ENCODE data around the gene TMEM94. TPM values are rescaled to one million over a fixed set of nuclear protein-coding genes. Genes with fewer than 3 reads are reported as not detected.
A peak's percentile ranks its signal among the peaks of the same experiment; 100 is the strongest.

The TMEM94 gene
- total and polyA plus RNA-seq, 2 of the 13 experiments (the other 11 are each of a cell fraction or from before 2014, with no cell fraction given) = 32.6 to 134 TPM

- no peak for TF ChIP-seq AHDC1 (CRISPR knock-in tag; IDR thresholded peaks at IDR 0.05; ENCODE audit: borderline replicate concordance)
- TF ChIP-seq ZBTB39 (CRISPR knock-in tag; IDR thresholded peaks at IDR 0.05) = no peak
- peak; percentile 15; the same call in 1 of the 2 replicates for TF ChIP-seq ZFP41 (CRISPR knock-in tag; IDR thresholded peaks at IDR 0.05; ENCODE audit: borderline replicate concordance)
- TF ChIP-seq, protein P1, sequence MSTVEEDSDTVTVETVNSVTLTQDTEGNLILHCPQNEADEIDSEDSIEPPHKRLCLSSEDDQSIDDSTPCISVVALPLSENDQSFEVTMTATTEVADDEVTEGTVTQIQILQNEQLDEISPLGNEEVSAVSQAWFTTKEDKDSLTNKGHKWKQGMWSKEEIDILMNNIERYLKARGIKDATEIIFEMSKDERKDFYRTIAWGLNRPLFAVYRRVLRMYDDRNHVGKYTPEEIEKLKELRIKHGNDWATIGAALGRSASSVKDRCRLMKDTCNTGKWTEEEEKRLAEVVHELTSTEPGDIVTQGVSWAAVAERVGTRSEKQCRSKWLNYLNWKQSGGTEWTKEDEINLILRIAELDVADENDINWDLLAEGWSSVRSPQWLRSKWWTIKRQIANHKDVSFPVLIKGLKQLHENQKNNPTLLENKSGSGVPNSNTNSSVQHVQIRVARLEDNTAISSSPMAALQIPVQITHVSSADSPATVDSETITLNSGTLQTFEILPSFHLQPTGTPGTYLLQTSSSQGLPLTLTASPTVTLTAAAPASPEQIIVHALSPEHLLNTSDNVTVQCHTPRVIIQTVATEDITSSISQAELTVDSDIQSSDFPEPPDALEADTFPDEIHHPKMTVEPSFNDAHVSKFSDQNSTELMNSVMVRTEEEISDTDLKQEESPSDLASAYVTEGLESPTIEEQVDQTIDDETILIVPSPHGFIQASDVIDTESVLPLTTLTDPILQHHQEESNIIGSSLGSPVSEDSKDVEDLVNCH (CRISPR knock-in tag; IDR thresholded peaks at IDR 0.05) = no peak
- peak; percentile 33; the same call in 1 of the 2 replicates for TF ChIP-seq ZSCAN21 (CRISPR knock-in tag; IDR thresholded peaks at IDR 0.05; ENCODE audit: borderline replicate concordance)
- no peak for TF ChIP-seq GATA4 (IDR thresholded peaks at IDR 0.05; ENCODE audit: borderline replicate concordance, low read depth)
- no peak for TF ChIP-seq ZNF558 (CRISPR knock-in tag; IDR thresholded peaks at IDR 0.05; ENCODE audit: borderline replicate concordance)
- TF ChIP-seq ZMAT5 (CRISPR knock-in tag; IDR thresholded peaks at IDR 0.05; ENCODE audit: borderline replicate concordance, low read depth) = no peak
- no peak for TF ChIP-seq SNAPC5 (CRISPR knock-in tag; IDR thresholded peaks at IDR 0.05; ENCODE audit: borderline replicate concordance)
- TF ChIP-seq ZNF577 (CRISPR knock-in tag; IDR thresholded peaks at IDR 0.05; ENCODE audit: borderline replicate concordance, low read depth) = no peak
- peak; percentile 86 for TF ChIP-seq PITX1 (CRISPR knock-in tag; IDR thresholded peaks at IDR 0.05)
- no peak for TF ChIP-seq SP2 (CRISPR knock-in tag; IDR thresholded peaks at IDR 0.05)
- no peak for TF ChIP-seq CC2D1A (CRISPR knock-in tag; IDR thresholded peaks at IDR 0.05)
- peak; percentile 63 for TF ChIP-seq ZNF18 (CRISPR knock-in tag; IDR thresholded peaks at IDR 0.05; ENCODE audit: insufficient replicate concordance)
- no peak; the same call in 1 of the 2 replicates for TF ChIP-seq ZNF776 (CRISPR knock-in tag; IDR thresholded peaks at IDR 0.05)
Measured at GRCh38 chr17:75525806-75526554, 69.5 kb downstream of the TMEM94 start (continued).

Measured in HepG2 (cell line).